Right atrium auricular region (tissue), 2 donors: Measurements from ENCODE around the gene NCCRP1. TPM values are rescaled to one million over a fixed set of nuclear protein-coding genes. Genes with fewer than 3 reads are reported as not detected.

Experiments
- DNase-seq: peaks from one replicate; pipeline ENCODE4 v3.0.0-alpha.2; 2019; ENCODE audit warnings: low spot score
- H3K27ac ChIP-seq, 2 donors: fragments of 200-600 bp; sonication (generic); 1 replicate in 1 of 2; 2 replicates in 1 of 2; pipeline ENCODE4 v1.5.1; 2016 to 2019
- H3K27me3 ChIP-seq, 2 donors: fragments of 200-600 bp; sonication (generic); one replicate each; pipeline versions ENCODE4 v1.5.1 to v1.6.0; 2017 to 2019
- H3K36me3 ChIP-seq: fragments of 200-600 bp; sonication (generic); one replicate; pipeline ENCODE4 v1.5.1; 2016
- H3K4me1 ChIP-seq, 2 donors: fragments of 200-600 bp; sonication (generic); one replicate each; pipeline versions ENCODE4 v1.5.1 to v1.6.0; 2017 to 2019
- H3K4me3 ChIP-seq, 2 donors: fragments of 200-600 bp; sonication (generic); 1 replicate in 1 of 2; 2 replicates in 1 of 2; pipeline ENCODE4 v1.5.1; 2017 to 2019; ENCODE audit warnings: mild to moderate bottlenecking in 1 of 2, moderate library complexity in 1 of 2
- H3K9me3 ChIP-seq, 2 donors: fragments of 200-600 bp; sonication (generic); one replicate each; pipeline ENCODE4 v1.5.1; 2019
- total RNA-seq, 2 donors: library from RNA; depleted of rRNA; stranded (reverse); fragments of >200 nt; gene quantifications; one replicate each; pipeline ENCODE4 v1.1.0, GENCODE V29; 2016
- TF ChIP-seq, protein P1 (sequence below), 2 donors: fragments of 200-600 bp; sonication (generic); IDR thresholded peaks; one replicate each; pipeline ENCODE4 v1.5.1; 2019; ENCODE audit warnings: antibody characterized with exemption in 2 of 2

Gene NCCRP1
- total RNA-seq, 2 donors from 2014 or later, result not detected

DNA sequence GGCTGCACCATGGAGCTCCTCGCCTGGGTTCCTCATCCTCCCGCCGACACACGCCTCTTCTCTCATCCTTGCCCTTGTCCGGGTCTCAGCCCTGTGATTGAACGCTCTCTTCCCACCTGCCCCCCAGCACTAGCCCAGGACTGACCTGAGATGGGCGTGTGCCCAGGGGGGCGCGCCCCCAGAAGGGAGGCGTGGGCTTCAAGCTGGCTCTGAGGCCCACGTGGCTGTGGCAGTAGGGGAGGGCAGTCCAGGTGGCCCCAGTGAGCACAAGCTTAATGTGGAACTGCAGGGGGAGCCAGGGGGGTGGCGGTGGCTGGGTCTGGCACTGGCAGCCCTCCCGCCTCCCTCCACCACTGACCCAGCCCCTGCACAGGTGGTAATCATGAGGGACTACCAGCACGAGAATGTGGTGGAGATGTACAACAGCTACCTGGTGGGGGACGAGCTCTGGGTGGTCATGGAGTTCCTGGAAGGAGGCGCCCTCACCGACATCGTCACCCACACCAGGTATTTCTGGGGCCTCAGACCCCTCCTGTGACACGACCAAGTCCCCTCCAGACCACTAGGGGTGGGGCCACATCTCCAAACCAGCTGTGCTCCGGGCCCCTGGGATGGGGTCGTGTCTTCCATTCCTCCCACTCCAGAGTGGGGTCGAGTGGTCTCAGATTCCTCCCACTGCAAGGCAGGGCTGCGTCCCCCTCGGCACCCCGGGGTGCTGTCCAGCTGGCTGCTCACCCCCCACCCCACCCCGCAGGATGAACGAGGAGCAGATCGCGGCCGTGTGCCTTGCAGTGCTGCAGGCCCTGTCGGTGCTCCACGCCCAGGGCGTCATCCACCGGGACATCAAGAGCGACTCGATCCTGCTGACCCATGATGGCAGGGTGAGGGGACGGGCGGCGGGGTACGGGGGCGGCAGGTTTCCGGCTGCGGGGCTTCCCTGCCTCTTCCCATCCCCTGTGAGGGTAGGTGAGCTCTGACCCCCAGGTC, 21.9 kb upstream of the NCCRP1 start:
- no peaks in the 10 kb centered on the region for H3K27me3 ChIP-seq
- H3K27ac ChIP-seq, result no peak overlapping the region
- H3K4me1 ChIP-seq, result no peaks in the 10 kb centered on the region
- H3K4me3 ChIP-seq, result no peak overlapping the region
- peaks cover 49% of the 10 kb centered on the region for H3K36me3 ChIP-seq
- H3K9me3 ChIP-seq, result no peaks in the 10 kb centered on the region
- no peak for DNase-seq
- TF ChIP-seq, protein P1, sequence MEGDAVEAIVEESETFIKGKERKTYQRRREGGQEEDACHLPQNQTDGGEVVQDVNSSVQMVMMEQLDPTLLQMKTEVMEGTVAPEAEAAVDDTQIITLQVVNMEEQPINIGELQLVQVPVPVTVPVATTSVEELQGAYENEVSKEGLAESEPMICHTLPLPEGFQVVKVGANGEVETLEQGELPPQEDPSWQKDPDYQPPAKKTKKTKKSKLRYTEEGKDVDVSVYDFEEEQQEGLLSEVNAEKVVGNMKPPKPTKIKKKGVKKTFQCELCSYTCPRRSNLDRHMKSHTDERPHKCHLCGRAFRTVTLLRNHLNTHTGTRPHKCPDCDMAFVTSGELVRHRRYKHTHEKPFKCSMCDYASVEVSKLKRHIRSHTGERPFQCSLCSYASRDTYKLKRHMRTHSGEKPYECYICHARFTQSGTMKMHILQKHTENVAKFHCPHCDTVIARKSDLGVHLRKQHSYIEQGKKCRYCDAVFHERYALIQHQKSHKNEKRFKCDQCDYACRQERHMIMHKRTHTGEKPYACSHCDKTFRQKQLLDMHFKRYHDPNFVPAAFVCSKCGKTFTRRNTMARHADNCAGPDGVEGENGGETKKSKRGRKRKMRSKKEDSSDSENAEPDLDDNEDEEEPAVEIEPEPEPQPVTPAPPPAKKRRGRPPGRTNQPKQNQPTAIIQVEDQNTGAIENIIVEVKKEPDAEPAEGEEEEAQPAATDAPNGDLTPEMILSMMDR (IDR thresholded peaks at IDR 0.05), result no peak

DNA sequence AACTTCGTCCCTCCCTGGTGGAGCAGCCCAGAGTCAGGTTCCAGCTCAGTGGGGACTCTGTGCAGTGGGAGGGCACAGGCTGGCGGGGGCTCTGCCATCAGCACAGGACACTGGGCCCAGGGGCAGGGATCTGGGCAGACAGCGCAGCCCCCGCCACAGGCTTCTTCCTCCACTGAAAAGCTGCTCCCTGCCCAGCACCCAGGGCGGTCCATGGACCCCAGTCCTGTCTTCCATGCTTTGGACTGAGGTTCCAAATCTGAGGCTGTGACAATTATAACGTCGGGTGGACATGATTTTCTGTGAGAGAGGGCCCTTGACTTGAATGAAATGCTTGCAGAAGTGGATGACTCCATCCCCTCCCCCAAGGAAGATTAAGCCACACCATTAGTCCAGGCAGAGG, 21.2 kb upstream of the NCCRP1 start:
- H3K27ac ChIP-seq, result no peak overlapping the region
- no peaks in the 10 kb centered on the region for H3K4me1 ChIP-seq
- H3K27me3 ChIP-seq, result no peaks in the 10 kb centered on the region
- TF ChIP-seq, protein P1 (IDR thresholded peaks at IDR 0.05), result no peak
- no peak for DNase-seq
- H3K9me3 ChIP-seq, result no peaks in the 10 kb centered on the region
- peaks cover 49% of the 10 kb centered on the region for H3K36me3 ChIP-seq
- no peak overlapping the region for H3K4me3 ChIP-seq

DNA sequence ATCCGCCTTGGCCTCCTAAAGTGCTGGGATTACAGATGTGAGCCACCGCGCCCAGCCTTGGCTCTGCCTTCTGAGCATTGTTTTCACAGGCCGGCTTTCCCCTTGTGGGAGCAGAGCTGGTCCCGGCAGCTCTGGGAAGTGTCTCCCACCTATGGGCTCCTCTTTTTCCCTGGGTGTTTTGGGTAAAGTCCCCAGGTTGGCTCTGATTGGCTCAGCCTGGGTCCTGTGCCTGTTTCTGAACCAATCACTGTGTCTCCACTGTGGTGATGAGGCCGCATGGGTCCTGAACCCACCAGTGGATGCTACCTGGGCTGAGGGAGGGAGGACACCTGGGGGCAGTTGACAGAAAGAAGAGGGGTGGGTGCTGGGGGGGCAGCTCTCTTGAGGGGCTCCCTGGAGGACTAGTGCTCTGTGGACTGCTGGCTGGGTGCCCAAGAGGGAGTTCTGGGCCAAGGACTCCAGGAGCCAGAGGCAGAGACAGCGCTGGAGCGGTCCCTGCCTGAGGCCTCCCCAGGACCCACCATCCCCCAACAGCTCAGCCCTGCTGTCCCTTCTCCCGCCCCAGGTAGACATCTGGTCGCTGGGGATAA, 19.6 kb upstream of the NCCRP1 start:
- H3K36me3 ChIP-seq, result peaks cover 52% of the 10 kb centered on the region
- H3K27me3 ChIP-seq, result no peaks in the 10 kb centered on the region
- no peak overlapping the region for H3K4me3 ChIP-seq
- TF ChIP-seq, protein P1 (IDR thresholded peaks at IDR 0.05), result no peak
- no peaks in the 10 kb centered on the region for H3K4me1 ChIP-seq
- no peak overlapping the region for H3K27ac ChIP-seq
- H3K9me3 ChIP-seq, result no peaks in the 10 kb centered on the region
- DNase-seq, result no peak

DNA sequence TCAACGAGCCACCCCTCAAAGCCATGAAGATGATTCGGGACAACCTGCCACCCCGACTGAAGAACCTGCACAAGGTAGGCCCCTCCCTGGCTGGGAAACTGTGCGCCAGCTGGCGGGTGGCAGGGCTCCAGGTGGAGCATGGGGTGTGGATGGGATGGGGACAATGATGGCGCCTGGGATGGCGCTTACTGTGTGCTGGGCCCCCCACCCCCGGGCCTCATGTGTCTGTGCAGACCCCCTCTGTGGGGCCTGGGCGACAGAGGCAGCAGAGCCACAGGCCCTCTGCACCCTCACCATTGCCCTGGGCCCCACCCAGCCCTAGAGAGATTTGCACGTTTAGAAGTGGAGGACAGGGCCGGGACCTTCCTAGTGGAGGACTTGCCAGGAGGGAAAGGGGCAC, 19.0 kb upstream of the NCCRP1 start:
- H3K4me3 ChIP-seq, result no peak overlapping the region
- H3K9me3 ChIP-seq, result no peaks in the 10 kb centered on the region
- H3K27ac ChIP-seq, result no peak overlapping the region
- H3K27me3 ChIP-seq, result no peaks in the 10 kb centered on the region
- TF ChIP-seq, protein P1 (IDR thresholded peaks at IDR 0.05), result no peak
- peaks cover 46% of the 10 kb centered on the region for H3K36me3 ChIP-seq
- no peak for DNase-seq
- no peaks in the 10 kb centered on the region for H3K4me1 ChIP-seq

DNA sequence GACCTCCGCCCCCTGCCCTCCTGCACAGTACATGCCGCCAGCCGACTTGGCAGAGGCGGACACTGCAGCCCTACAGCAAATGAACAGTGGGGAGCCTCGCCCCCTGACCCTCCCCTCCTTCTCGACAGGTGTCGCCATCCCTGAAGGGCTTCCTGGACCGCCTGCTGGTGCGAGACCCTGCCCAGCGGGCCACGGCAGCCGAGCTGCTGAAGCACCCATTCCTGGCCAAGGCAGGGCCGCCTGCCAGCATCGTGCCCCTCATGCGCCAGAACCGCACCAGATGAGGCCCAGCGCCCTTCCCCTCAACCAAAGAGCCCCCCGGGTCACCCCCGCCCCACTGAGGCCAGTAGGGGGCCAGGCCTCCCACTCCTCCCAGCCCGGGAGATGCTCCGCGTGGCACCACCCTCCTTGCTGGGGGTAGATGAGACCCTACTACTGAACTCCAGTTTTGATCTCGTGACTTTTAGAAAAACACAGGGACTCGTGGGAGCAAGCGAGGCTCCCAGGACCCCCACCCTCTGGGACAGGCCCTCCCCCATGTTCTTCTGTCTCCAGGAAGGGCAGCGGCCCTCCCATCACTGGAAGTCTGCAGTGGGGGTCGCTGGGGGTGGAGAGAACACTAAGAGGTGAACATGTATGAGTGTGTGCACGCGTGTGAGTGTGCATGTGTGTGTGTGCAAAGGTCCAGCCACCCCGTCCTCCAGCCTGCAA, 18.3 kb upstream of the NCCRP1 start:
- Histone ChIP-seq H3K27me3 (no peaks in the 10 kb centered on the region), H3K4me1 (no peaks in the 10 kb centered on the region), H3K36me3 (peaks cover 41% of the 10 kb centered on the region), H3K27ac (no peak overlapping the region), H3K9me3 (no peaks in the 10 kb centered on the region), H3K4me3 (no peak overlapping the region)
- DNase-seq, result no peak
- TF ChIP-seq, protein P1 (IDR thresholded peaks at IDR 0.05), result no peak
